B cell (primary cell): ENCODE measurements around the gene LPCAT1.

Experiments used
- CTCF ChIP-seq: fragments of 200-600 bp; IDR thresholded peaks from one replicate; pipeline ENCODE4 v1.8.0; 2022; ENCODE audit warnings: antibody characterized with exemption, mild to moderate bottlenecking
- EZH2 ChIP-seq: IDR thresholded peaks from 2 replicates; pipeline ENCODE4 v1.6.1; 2012; ENCODE audit warnings: borderline replicate concordance, low read depth, mild to moderate bottlenecking, moderate library complexity, low read length; ENCODE audit not compliant: insufficient read depth, poor library complexity, severe bottlenecking

GRCh38 chr5:1565737-1566734 lies 42.3 kb upstream of the LPCAT1 start:
- no peak for TF ChIP-seq CTCF
- no peak for TF ChIP-seq EZH2
